GM18951 (cell line): ENCODE data around the gene SLC22A23.

Source experiments
- POLR2A ChIP-seq: IDR thresholded peaks from 4 replicates; pipeline ENCODE4 v1.6.1; 2011; ENCODE audit warnings: mild to moderate bottlenecking; ENCODE audit not compliant: insufficient read length, insufficient read depth; ENCODE audit errors: extremely low read depth
- in situ Hi-C: fragments of 300-500 bp; cut with MboI; formaldehyde crosslinking; loops from one replicate; pipeline ENCODE4 v1.12.0; 2022; ENCODE audit warnings: low sequenced_read_pairs, mixed read lengths, inconsistent platforms; ENCODE audit not compliant: unreplicated experiment

Gene SLC22A23

GRCh38 chr6:3304500-3305215 is 152.2 kb downstream of the SLC22A23 start:
- no peak for TF ChIP-seq POLR2A
- in situ Hi-C loops: no loop called here

GRCh38 chr6:3303795-3304411 is 152.9 kb downstream of the SLC22A23 start:
- TF ChIP-seq POLR2A: no peak

GRCh38 chr6:3301506-3301905 is 155.3 kb downstream of the SLC22A23 start:
- no peak for TF ChIP-seq POLR2A
- in situ Hi-C loops: no loop called here

More at GRCh38 chr6:3303795-3304411, 152.9 kb downstream of the SLC22A23 start:
- in situ Hi-C loops: no loop called here

- no peak for TF ChIP-seq POLR2A
- in situ Hi-C loops: no loop called here
These were observed 157.6 kb downstream of the SLC22A23 start for GRCh38 chr6:3299221-3299620.

- in situ Hi-C loops: no loop called here
- no peak for TF ChIP-seq POLR2A
These were observed 158.9 kb downstream of the SLC22A23 start for GRCh38 chr6:3297909-3298308.

GRCh38 chr6:3297006-3297405 is 159.8 kb downstream of the SLC22A23 start:
- TF ChIP-seq POLR2A: no peak

GRCh38 chr6:3296537-3296936 is 160.3 kb downstream of the SLC22A23 start:
- no peak for TF ChIP-seq POLR2A
- in situ Hi-C loops: no loop called here

More at GRCh38 chr6:3297006-3297405, 159.8 kb downstream of the SLC22A23 start:
- in situ Hi-C loops: no loop called here

- in situ Hi-C loops: no loop called here
- TF ChIP-seq POLR2A: no peak
These were observed 160.8 kb downstream of the SLC22A23 start for GRCh38 chr6:3296078-3296477.

GRCh38 chr6:3294921-3295871 is 161.7 kb downstream of the SLC22A23 start:
- in situ Hi-C loops: no loop called here
- no peak for TF ChIP-seq POLR2A

GRCh38 chr6:3294396-3294795 is 162.5 kb downstream of the SLC22A23 start:
- no peak for TF ChIP-seq POLR2A
- in situ Hi-C loops: no loop called here

GRCh38 chr6:3293271-3294155 is 163.3 kb downstream of the SLC22A23 start:
- TF ChIP-seq POLR2A: no peak
- in situ Hi-C loops: no loop called here

GRCh38 chr6:3292431-3293197 is 164.2 kb downstream of the SLC22A23 start:
- TF ChIP-seq POLR2A: no peak
- in situ Hi-C loops: no loop called here
